CD14-positive monocyte (primary cell): Measurements from ENCODE around the gene BUB3. TPM values are rescaled to one million over a fixed set of nuclear protein-coding genes. Genes with fewer than 3 reads are reported as not detected.

Experiments used
- DNase-seq, 3 donors: peaks; one replicate each; pipeline ENCODE4 v3.0.0-alpha.2; 2011 to 2022
- H2AFZ ChIP-seq: 2 replicates; pipeline ENCODE4 v1.6.0; 2012; ENCODE audit warnings: mild to moderate bottlenecking, low read depth, low read length, inconsistent platforms; ENCODE audit not compliant: insufficient read depth, poor library complexity, severe bottlenecking
- H3K27ac ChIP-seq, 2 donors: 1 replicate in 1 of 2; 2 replicates in 1 of 2; pipeline ENCODE4 v1.5.1; 2012 to 2013; ENCODE audit warnings: low read length in 2 of 2, control low read depth in 1 of 2, inconsistent platforms in 1 of 2, low read depth in 1 of 2, mild to moderate bottlenecking in 1 of 2
- H3K27me3 ChIP-seq, 2 donors: one replicate each; pipeline versions ENCODE4 v1.6.0 to v1.6.1; 2011 to 2013; ENCODE audit warnings: low read length in 2 of 2; ENCODE audit not compliant: control insufficient read depth in 2 of 2, insufficient read depth in 2 of 2
- H3K36me3 ChIP-seq, 2 donors: replicated peaks in 1 of 2; 1 replicate in 1 of 2; 2 replicates in 1 of 2; pipeline versions ENCODE4 v1.5.1 to v1.6.1; 2012 to 2013; ENCODE audit warnings: low read length in 2 of 2, control low read depth in 1 of 2, inconsistent platforms in 1 of 2, mild to moderate bottlenecking in 1 of 2; ENCODE audit not compliant: insufficient read depth in 2 of 2, control insufficient read depth in 1 of 2
- H3K4me1 ChIP-seq, 2 donors: 1 replicate in 1 of 2; 2 replicates in 1 of 2; pipeline versions ENCODE4 v1.5.1 to v1.6.1; 2012 to 2013; ENCODE audit warnings: low read length in 2 of 2, control low read depth in 1 of 2, inconsistent platforms in 1 of 2, mild to moderate bottlenecking in 1 of 2, moderate library complexity in 1 of 2; ENCODE audit not compliant: insufficient read depth in 2 of 2, control insufficient read depth in 1 of 2
- H3K4me2 ChIP-seq: replicated peaks from 2 replicates; pipeline ENCODE3; 2012; ENCODE audit warnings: low read length, moderate library complexity, mild to moderate bottlenecking; ENCODE audit not compliant: poor library complexity, severe bottlenecking; ENCODE audit errors: extremely low read depth
- H3K4me3 ChIP-seq, 3 experiments: fragments of 200-600 bp in 1 of 3; sonication (generic) in 1 of 3; replicated peaks in 1 of 3; 1 replicate in 2 of 3; 2 replicates in 1 of 3; pipeline ENCODE4 v1.5.1; 2011 to 2013; ENCODE audit warnings: low read length in 3 of 3, mild to moderate bottlenecking in 3 of 3, control low read depth in 2 of 3, low read depth in 2 of 3, inconsistent platforms in 1 of 3, moderate library complexity in 1 of 3
- H3K79me2 ChIP-seq: 2 replicates; pipeline ENCODE4 v1.6.0; 2012; ENCODE audit warnings: mild to moderate bottlenecking, control low read depth, inconsistent platforms, low read length, moderate library complexity; ENCODE audit not compliant: insufficient read depth
- H3K9ac ChIP-seq: 2 replicates; pipeline ENCODE4 v1.6.0; 2017; ENCODE audit warnings: low read length, mild to moderate bottlenecking; ENCODE audit not compliant: insufficient read depth, poor library complexity, severe bottlenecking
- H3K9me3 ChIP-seq, 2 donors: replicated peaks in 1 of 2; 1 replicate in 1 of 2; 2 replicates in 1 of 2; pipeline versions ENCODE4 v1.5.1 to v1.6.1; 2012 to 2013; ENCODE audit warnings: low read length in 2 of 2, control low read depth in 1 of 2; ENCODE audit not compliant: control insufficient read depth in 1 of 2, insufficient read depth in 1 of 2
- H4K20me1 ChIP-seq: 2 replicates; pipeline ENCODE4 v1.6.0; 2012; ENCODE audit warnings: mild to moderate bottlenecking, low read length, control low read depth, moderate library complexity; ENCODE audit not compliant: insufficient read depth
- H3K27ac Mint-ChIP-seq, 7 donors: one replicate each; pipeline ENCODE4 v1.8.0; 2020; ENCODE audit warnings: mild to moderate bottlenecking in 7 of 7, mixed read lengths in 7 of 7, moderate library complexity in 6 of 7, inconsistent platforms in 2 of 7
- H3K27me3 Mint-ChIP-seq, 3 donors: one replicate each; pipeline ENCODE4 v1.8.0; 2021 to 2022; ENCODE audit warnings: low read depth in 3 of 3, mild to moderate bottlenecking in 3 of 3, mixed read lengths in 3 of 3, moderate library complexity in 3 of 3, inconsistent platforms in 1 of 3
- H3K36me3 Mint-ChIP-seq, 2 donors: one replicate each; pipeline ENCODE4 v1.8.0; 2020; ENCODE audit warnings: mixed read lengths in 2 of 2, inconsistent platforms in 1 of 2, mild to moderate bottlenecking in 1 of 2
- H3K4me1 Mint-ChIP-seq: one replicate; pipeline ENCODE4 v1.8.0; 2020; ENCODE audit warnings: mild to moderate bottlenecking, mixed read lengths
- H3K4me3 Mint-ChIP-seq, 2 donors: one replicate each; pipeline ENCODE4 v1.8.0; 2020; ENCODE audit warnings: mild to moderate bottlenecking in 2 of 2, mixed read lengths in 2 of 2, moderate library complexity in 1 of 2
- H3K9me3 Mint-ChIP-seq, 7 donors: one replicate each; pipeline ENCODE4 v1.8.0; 2020 to 2022; ENCODE audit warnings: mixed read lengths in 7 of 7, mild to moderate bottlenecking in 6 of 7, moderate library complexity in 6 of 7, inconsistent platforms in 2 of 7
- CTCF ChIP-seq: fragments of 200-600 bp; IDR thresholded peaks from one replicate; pipeline ENCODE4 v1.8.0; 2022; ENCODE audit warnings: antibody characterized with exemption, mild to moderate bottlenecking
- WGBS: methylation state at CpG from one replicate; pipeline ENCODE4 v1.1.5; 2013; ENCODE audit warnings: missing lambda C conversion rate; ENCODE audit not compliant: insufficient coverage; 5-methylcytosine and 5-hydroxymethylcytosine counted together
- intact Hi-C, 2 donors: fragments of 100-400 bp; cut with micrococcal nuclease; formaldehyde crosslinking; loops; one replicate each; pipeline versions ENCODE4 v1.15.0 to v1.15.1; 2023
- polyA plus RNA-seq, 3 donors: library from polyadenylated mRNA; depleted of rRNA in 1 of 3; unstranded in 2 of 3; stranded (reverse) in 1 of 3; fragments of 300-500 nt in 2 of 3; fragments of >200 nt in 1 of 3; fragmentation: Illumina TruSeq in 2 of 3; gene quantifications; 1 replicate in 2 of 3; 2 replicates in 1 of 3; pipeline ENCODE4 v1.2.3, GENCODE V29; 2012 to 2021

The BUB3 gene
- polyA plus RNA-seq, 3 donors: 61.2 to 96.4 (median 80.4) TPM

GRCh38 chr10:123134343-123134914, 19.8 kb upstream of the BUB3 start:
- Mint-ChIP-seq H3K4me3 (peak overlapping the region in 1 of 2 donors; percentile 85), H3K9me3 (peaks cover 0 to 34% (median 10%) of the 10 kb centered on the region in 7 donors), H3K27me3 (peaks cover 81 to 98% (median 89%) of the 10 kb centered on the region in 3 donors), H3K36me3 (peaks cover 0 to 4% of the 10 kb centered on the region in 2 donors), H3K4me1 (peaks cover 36% of the 10 kb centered on the region), H3K27ac (no peak overlapping the region)
- 5% methylated on average over 42 of the region's 42 CpGs for WGBS
- Histone ChIP-seq H3K36me3 (no peaks in the 10 kb centered on the region), H3K4me3 (no peak overlapping the region), H3K27ac (no peak overlapping the region), H3K79me2 (no peaks in the 10 kb centered on the region), H3K9me3 (peaks cover 0 to 31% of the 10 kb centered on the region in 2 donors), H3K4me2 (no peak overlapping the region), H3K4me1 (peaks cover 7 to 43% of the 10 kb centered on the region in 2 donors), H2AFZ (no peak overlapping the region), H4K20me1 (no peaks in the 10 kb centered on the region), H3K9ac (no peak overlapping the region), H3K27me3 (peaks cover 80 to 96% of the 10 kb centered on the region in 2 donors)
- TF ChIP-seq CTCF: no peak
- DNase-seq: no peak
- intact Hi-C loops: loop anchor here in 1 of 2 donors (10.0 kb wide), 1 partner anchor 830 kb away; no protein-coding TSS in a partner anchor

- no peak for DNase-seq
- Mint-ChIP-seq H3K27ac (no peak overlapping the region), H3K36me3 (peaks cover 0 to 4% of the 10 kb centered on the region in 2 donors), H3K9me3 (peaks cover 0 to 34% (median 12%) of the 10 kb centered on the region in 7 donors), H3K4me1 (peaks cover 38% of the 10 kb centered on the region), H3K4me3 (peak overlapping the region in 1 of 2 donors; percentile 85), H3K27me3 (peaks cover 85 to 98% (median 89%) of the 10 kb centered on the region in 3 donors)
- Histone ChIP-seq H4K20me1 (no peaks in the 10 kb centered on the region), H3K4me3 (peak overlapping the region in 1 of 3 experiments; percentile 62), H3K36me3 (no peaks in the 10 kb centered on the region), H3K27me3 (peaks cover 83 to 96% of the 10 kb centered on the region in 2 donors), H3K27ac (no peak overlapping the region), H3K4me1 (peaks cover 7 to 46% of the 10 kb centered on the region in 2 donors), H3K79me2 (no peaks in the 10 kb centered on the region), H3K9ac (no peak overlapping the region), H3K9me3 (peaks cover 0 to 35% of the 10 kb centered on the region in 2 donors), H3K4me2 (peak overlapping the region; percentile 67), H2AFZ (peak overlapping the region; percentile 41)
- no peak for TF ChIP-seq CTCF
- intact Hi-C loops: loop anchor here in 1 of 2 donors (10.0 kb wide), 1 partner anchor 830 kb away; no protein-coding TSS in a partner anchor
- 4% methylated on average over 41 of the region's 46 CpGs for WGBS
These were observed 19.2 kb upstream of the BUB3 start for GRCh38 chr10:123134915-123135414.
